Activated CD4-positive, alpha-beta T cell treated with anti-CD3 and anti-CD28 coated beads, Interleukin-2, Interleukin-6, amounts not matched to agents 100 ng/mL and 50 ng/mL, durations not matched to agents 16 hours and 8 hours (primary cell): ENCODE data around the gene RBPJL.

Experiments
- DNase-seq: peaks from one replicate; pipeline ENCODE4 v3.0.0-alpha.2; 2020

Gene RBPJL, protein sequence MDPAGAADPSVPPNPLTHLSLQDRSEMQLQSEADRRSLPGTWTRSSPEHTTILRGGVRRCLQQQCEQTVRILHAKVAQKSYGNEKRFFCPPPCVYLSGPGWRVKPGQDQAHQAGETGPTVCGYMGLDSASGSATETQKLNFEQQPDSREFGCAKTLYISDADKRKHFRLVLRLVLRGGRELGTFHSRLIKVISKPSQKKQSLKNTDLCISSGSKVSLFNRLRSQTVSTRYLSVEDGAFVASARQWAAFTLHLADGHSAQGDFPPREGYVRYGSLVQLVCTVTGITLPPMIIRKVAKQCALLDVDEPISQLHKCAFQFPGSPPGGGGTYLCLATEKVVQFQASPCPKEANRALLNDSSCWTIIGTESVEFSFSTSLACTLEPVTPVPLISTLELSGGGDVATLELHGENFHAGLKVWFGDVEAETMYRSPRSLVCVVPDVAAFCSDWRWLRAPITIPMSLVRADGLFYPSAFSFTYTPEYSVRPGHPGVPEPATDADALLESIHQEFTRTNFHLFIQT

GRCh38 chr20:45306431-45306982 lies at the start of gene RBPJL:
TSS of gene RBPJL (plus strand) at chr20:45306840. CDS start at chr20:45306923, 83 bp downstream.
- DNase-seq, result peak; percentile 63

GRCh38 chr20:45257161-45257560 lies 49.5 kb upstream of the RBPJL start:
- DNase-seq, result no peak

- DNase-seq, result no peak
These were observed 48.9 kb upstream of the RBPJL start for GRCh38 chr20:45257711-45258110.

- DNase-seq, result no peak
These were observed 48.4 kb upstream of the RBPJL start for GRCh38 chr20:45258259-45258658.

- DNase-seq, result no peak
These were observed 48.0 kb upstream of the RBPJL start for GRCh38 chr20:45258664-45259063.

- no peak for DNase-seq
These were observed 42.9 kb upstream of the RBPJL start for GRCh38 chr20:45263556-45264266.

- no peak for DNase-seq
These were observed 39.7 kb upstream of the RBPJL start for GRCh38 chr20:45266977-45267376.

- DNase-seq, result no peak
These were observed 38.1 kb upstream of the RBPJL start for GRCh38 chr20:45268531-45268930.

GRCh38 chr20:45269056-45269455 lies 37.6 kb upstream of the RBPJL start:
- DNase-seq, result no peak

DNA sequence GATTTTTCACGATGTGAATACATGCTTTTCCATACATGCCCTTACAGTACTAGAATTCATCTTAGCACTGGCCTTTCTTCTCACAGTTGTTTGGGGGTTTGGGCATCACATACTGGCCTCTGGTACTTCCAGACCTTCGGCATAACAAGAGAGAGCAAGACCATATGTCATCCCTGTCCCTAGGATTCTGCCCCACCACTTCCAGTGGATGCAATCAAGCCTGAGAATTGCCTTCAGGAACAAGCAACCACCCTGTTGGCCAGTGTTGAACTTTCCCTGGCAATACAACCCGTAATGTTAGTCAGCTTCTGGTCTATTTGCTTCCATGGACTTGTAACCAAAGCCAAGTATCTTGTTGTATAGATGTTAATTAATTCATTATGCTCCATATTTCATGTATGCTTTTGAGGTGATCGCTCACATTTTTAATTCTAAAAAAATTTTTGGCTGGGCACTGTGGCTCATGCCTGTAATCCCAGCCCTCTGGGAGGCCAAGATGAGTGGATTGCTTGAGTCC lies 36.8 kb upstream of the RBPJL start:
- DNase-seq, result no peak

- no peak for DNase-seq
These were observed 31.3 kb upstream of the RBPJL start for GRCh38 chr20:45275338-45275737.

DNA sequence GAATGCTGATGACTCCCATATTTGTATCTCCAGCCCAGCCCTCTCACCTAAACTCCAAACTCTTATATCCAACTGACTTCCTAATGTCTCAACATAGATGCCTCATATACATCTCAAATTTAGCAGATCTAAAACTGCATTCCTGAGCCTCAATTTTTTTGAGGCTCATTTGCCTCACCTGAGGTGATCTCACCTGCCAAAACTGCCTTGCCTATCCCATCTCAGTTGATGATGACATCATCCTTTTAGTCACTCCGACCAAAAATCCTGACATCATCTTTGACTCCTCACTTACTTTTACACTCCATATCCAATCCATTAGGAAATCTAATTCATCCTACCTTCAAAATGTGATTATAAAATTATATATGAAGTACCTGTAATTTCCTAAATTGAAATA lies 26.6 kb upstream of the RBPJL start:
- no peak for DNase-seq

- DNase-seq, result no peak
These were observed 23.7 kb upstream of the RBPJL start for GRCh38 chr20:45282700-45283550.

GRCh38 chr20:45283551-45284057 lies 23.0 kb upstream of the RBPJL start:
- no peak for DNase-seq

DNA sequence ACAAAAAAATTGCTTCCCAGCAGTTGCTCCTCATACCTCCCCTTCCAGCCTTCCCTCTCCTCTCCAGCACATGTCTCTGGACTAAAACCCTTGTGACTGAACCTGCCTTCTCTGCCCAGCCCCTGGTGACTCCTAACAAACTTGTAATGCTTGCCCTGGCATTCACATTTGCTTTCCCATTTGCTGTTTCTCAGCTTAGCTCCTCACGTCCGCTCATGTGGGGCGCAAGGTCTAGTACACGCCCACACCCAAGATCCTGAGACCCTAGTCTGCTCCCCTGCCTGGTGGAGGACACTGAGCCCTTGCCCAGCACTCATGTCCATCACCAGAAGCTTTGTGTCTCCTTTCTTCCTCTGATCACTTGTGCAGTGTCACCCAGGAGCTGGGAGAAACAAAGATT lies 18.3 kb upstream of the RBPJL start:
- no peak for DNase-seq

- DNase-seq, result no peak
These were observed 17.8 kb upstream of the RBPJL start for GRCh38 chr20:45288860-45289259.

DNA sequence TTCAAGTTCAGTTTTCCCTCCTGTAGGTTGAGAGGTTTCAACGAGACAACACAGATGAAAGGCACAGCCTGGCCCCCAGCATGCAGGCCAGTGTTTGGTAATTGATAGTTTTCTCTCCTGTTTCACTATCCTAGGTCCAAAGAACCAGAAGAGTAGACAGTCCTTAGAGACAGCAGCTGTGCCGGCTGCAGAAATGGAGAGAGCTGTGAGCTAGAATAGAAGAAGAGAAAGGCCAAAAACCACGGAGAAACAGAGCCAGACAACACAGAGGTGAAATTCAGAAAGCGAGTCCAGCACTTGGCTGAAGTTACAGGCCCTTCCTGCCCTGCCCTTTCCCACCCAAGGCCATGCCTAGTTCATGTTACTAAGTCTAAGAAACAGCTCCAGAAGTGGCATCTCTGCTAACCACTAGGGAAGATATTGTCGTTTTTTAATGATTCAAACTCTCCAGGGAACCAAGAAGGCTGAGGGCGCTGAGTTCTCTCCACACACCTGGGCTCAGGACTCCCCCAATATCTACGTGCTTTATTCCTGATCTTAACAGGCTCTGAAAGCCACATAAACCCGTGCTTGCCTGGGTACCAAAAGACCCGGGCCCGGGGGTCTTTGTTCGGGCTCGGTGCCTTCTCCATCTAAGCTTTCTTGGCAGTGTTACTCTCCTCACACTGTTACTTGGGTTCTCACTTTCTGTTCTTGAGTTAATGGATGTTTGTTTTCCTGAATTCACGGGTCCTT lies 16.5 kb upstream of the RBPJL start:
- no peak for DNase-seq

DNA sequence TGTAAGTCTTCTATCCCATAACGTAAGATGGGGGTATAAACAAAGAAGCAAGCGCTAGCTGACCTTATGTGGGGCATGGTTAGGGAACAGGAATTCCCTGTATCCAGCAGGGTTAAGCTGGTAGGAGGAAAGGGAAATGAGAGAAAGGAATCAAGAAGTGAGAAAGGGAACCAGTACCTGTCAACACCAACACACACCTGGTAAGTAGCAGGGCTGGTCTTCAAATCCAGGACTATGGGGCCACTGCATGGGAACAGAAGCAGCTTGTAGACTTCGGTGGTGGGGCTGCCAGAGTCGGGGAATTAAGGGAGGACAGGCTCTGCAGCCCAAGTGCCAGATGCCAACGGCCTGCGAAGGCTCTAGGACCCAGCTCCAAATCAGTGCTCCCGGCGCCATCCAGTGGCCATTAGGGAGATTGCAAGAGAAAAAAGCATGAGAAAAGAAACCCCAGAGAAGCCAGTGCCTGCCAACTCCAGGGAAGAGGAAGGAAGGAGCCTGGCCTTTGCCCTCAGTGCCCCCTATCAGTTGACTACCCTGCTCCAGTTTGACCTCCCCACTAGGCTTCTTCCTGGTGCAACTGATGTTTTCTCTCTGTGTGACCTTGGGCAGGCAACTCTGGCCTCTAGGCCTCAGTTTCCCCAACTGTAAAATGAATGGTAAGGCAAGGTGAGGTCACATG lies 15.8 kb upstream of the RBPJL start:
- DNase-seq, result peak; percentile 83

GRCh38 chr20:45291526-45291925 lies 15.1 kb upstream of the RBPJL start:
- no peak for DNase-seq

DNA sequence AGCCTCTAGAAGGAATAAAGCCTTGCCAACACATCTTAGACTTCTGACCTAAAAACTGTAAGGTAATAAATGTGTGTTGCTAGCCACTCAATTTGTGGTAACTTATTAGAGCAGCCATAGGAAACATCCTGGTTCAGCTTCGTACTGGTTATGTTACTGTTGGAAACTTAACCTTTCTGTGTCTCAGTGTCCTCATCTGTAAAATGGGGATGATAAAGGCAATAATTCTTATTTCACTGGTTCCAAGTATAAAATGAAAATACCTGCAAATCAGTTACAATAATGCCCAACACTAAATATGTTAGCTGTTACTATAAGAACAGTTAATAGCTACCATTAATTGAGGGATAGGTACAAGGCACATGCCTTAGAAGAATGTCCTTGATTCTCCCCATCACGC lies 14.3 kb upstream of the RBPJL start:
- no peak for DNase-seq
